Activated naive CD4-positive, alpha-beta T cell treated with anti-CD3 and anti-CD28 coated beads, Interleukin-2, amount 10 ng/mL, durations not matched to agents 7 days and 5 days (primary cell): Measurements from ENCODE around the gene NAT8.
"Not testable (repeated sequence)": the region's sequence is repeated elsewhere in the genome, so short reads cannot be mapped to it uniquely, and the experiment has no call there.

ENCODE experiments used
- CTCF ChIA-PET: fragments of 350-600 bp; sonication (Branson Sonifier 250); formaldehyde crosslinking; loops from one replicate; lab custom pipeline; 2021; ENCODE audit warnings: antibody characterized with exemption; lab: Charles Lee
- DNase-seq: peaks from one replicate; pipeline ENCODE4 v3.0.0-alpha.2; 2020
- H3K27ac Mint-ChIP-seq: one replicate; pipeline ENCODE4 v1.8.0; 2021; ENCODE audit warnings: mild to moderate bottlenecking, moderate library complexity, mixed read lengths
- H3K27me3 Mint-ChIP-seq: one replicate; pipeline ENCODE4 v1.8.0; 2021; ENCODE audit warnings: mild to moderate bottlenecking, mixed read lengths
- H3K36me3 Mint-ChIP-seq: one replicate; pipeline ENCODE4 v1.8.0; 2021; ENCODE audit warnings: mixed read lengths
- H3K4me1 Mint-ChIP-seq: one replicate; pipeline ENCODE4 v1.8.0; 2021; ENCODE audit warnings: mixed read lengths
- H3K4me3 Mint-ChIP-seq: one replicate; pipeline ENCODE4 v1.8.0; 2021; ENCODE audit warnings: mild to moderate bottlenecking, moderate library complexity, mixed read lengths
- H3K9me3 Mint-ChIP-seq: one replicate; pipeline ENCODE4 v1.8.0; 2021; ENCODE audit warnings: mixed read lengths

NAT8 gene

GRCh38 chr2:73614105-73614504 lies 28.1 kb downstream of the NAT8 start:
- no peaks in the 10 kb centered on the region for H3K36me3 Mint-ChIP-seq
- no peak overlapping the region for H3K27ac Mint-ChIP-seq
- CTCF ChIA-PET: interaction anchor here (1.1 kb wide), 2 partner anchors 37 to 66 kb away, joined by 3 to 5 read pairs; no protein-coding TSS in a partner anchor
- H3K9me3 Mint-ChIP-seq: no peaks in the 10 kb centered on the region
- no peak overlapping the region for H3K4me3 Mint-ChIP-seq
- no peaks in the 10 kb centered on the region for H3K27me3 Mint-ChIP-seq
- DNase-seq: no peak
- H3K4me1 Mint-ChIP-seq: peaks cover 6% of the 10 kb centered on the region

- Mint-ChIP-seq H3K9me3 (no peaks in the 10 kb centered on the region), H3K27me3 (no peaks in the 10 kb centered on the region), H3K27ac (no peak overlapping the region), H3K4me1 (peaks cover 6% of the 10 kb centered on the region), H3K36me3 (no peaks in the 10 kb centered on the region), H3K4me3 (no peak overlapping the region)
- CTCF ChIA-PET: no interaction called here
- DNase-seq: no peak
Observed at GRCh38 chr2:73611867-73612266, 30.4 kb downstream of the NAT8 start.

- Mint-ChIP-seq H3K9me3 (no peaks in the 10 kb centered on the region), H3K4me3 (no peak overlapping the region), H3K27me3 (no peaks in the 10 kb centered on the region), H3K27ac (no peak overlapping the region), H3K36me3 (no peaks in the 10 kb centered on the region), H3K4me1 (peaks cover 6% of the 10 kb centered on the region)
- CTCF ChIA-PET: no interaction called here
- DNase-seq: no peak
Observed at GRCh38 chr2:73611193-73611592, 31.0 kb downstream of the NAT8 start.

DNA sequence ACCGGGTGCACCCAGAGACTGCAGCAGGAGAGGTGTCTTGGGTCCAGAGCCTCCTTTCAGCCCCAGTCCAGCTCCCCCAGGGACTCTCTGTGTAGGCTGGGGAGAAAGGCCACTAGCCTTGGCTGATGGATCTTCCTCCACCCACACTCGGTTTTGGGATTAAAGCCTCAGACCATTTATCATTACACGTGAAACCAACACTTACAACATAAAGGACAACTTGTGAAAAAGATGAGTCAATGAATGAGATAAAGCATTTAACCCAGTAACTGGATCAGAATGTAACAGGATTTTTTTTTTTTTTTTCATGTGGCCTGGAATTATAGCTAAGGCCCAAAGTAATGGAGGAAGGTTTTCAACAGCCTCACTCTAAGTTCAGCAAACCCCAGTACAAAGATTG lies 32.1 kb downstream of the NAT8 start:
- no peak for DNase-seq
- Mint-ChIP-seq H3K4me3 (no peak overlapping the region), H3K27me3 (no peaks in the 10 kb centered on the region), H3K27ac (no peak overlapping the region), H3K4me1 (peaks cover 6% of the 10 kb centered on the region), H3K36me3 (peaks cover 4% of the 10 kb centered on the region), H3K9me3 (no peaks in the 10 kb centered on the region)
- CTCF ChIA-PET: no interaction called here

DNA sequence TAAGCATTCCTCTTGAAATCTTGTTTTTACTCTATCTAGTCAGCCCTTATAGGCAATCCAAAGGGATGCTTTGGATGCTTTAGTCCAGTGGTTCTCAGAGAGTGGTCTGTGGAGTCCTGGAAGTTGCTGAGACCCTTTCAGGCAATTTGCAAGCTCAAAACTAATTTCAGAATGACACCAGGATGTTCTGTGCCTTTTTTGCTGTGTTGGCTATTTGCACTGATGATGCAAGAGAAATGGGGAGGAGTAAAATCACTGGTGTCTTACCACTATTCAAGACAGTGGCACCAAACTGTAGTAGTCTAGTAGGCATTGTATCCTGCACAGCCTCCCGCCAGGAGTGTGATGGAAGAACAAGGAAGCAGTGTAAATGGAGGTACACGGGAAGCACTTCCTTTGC lies 37.6 kb downstream of the NAT8 start:
- H3K27me3 Mint-ChIP-seq, H3K4me3 Mint-ChIP-seq, H3K27ac Mint-ChIP-seq, H3K9me3 Mint-ChIP-seq, DNase-seq, H3K4me1 Mint-ChIP-seq, CTCF ChIA-PET: not testable (repeated sequence)
- peaks cover 14% of the 10 kb centered on the region for H3K36me3 Mint-ChIP-seq

- H3K36me3 Mint-ChIP-seq: peaks cover 14% of the 10 kb centered on the region
Observed at GRCh38 chr2:73603099-73603588, 39.1 kb downstream of the NAT8 start.

GRCh38 chr2:73601780-73602179 lies 40.4 kb downstream of the NAT8 start:
- no peak for DNase-seq
- Mint-ChIP-seq H3K9me3 (no peaks in the 10 kb centered on the region), H3K4me3 (no peak overlapping the region), H3K36me3 (peaks cover 14% of the 10 kb centered on the region), H3K4me1 (no peaks in the 10 kb centered on the region), H3K27ac (no peak overlapping the region), H3K27me3 (no peaks in the 10 kb centered on the region)
- CTCF ChIA-PET: no interaction called here

More at GRCh38 chr2:73603099-73603588, 39.1 kb downstream of the NAT8 start:
- H3K9me3 Mint-ChIP-seq, H3K4me3 Mint-ChIP-seq, H3K27me3 Mint-ChIP-seq, CTCF ChIA-PET, H3K4me1 Mint-ChIP-seq, H3K27ac Mint-ChIP-seq, DNase-seq: not testable (repeated sequence)

GRCh38 chr2:73594251-73594650 lies 48.0 kb downstream of the NAT8 start:
- Mint-ChIP-seq H3K4me1 (no peaks in the 10 kb centered on the region), H3K4me3 (no peak overlapping the region), H3K36me3 (peaks cover 3% of the 10 kb centered on the region), H3K27ac (no peak overlapping the region), H3K27me3 (no peaks in the 10 kb centered on the region), H3K9me3 (no peaks in the 10 kb centered on the region)
- no peak for DNase-seq
- CTCF ChIA-PET: no interaction called here

DNA sequence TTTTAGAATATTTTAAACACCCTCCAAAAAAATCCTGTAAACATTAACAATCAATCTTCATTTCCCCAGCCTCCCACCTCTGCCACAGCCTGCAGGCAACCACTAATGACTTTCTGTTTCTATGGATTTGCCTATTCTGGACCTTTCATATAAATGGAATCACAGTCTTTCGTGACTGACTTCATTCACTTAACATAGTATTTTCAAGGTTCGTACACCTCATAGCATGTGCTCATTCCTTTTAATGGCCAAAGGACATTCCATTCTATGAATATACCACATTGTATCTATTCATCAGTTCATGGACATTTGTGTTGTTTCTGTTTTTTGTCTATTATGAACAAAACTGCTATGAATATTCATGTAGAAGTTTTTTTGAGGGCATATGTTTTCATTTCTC lies 48.5 kb downstream of the NAT8 start:
- Mint-ChIP-seq H3K27me3 (no peaks in the 10 kb centered on the region), H3K4me1 (no peaks in the 10 kb centered on the region), H3K27ac (no peak overlapping the region), H3K36me3 (peaks cover 3% of the 10 kb centered on the region), H3K9me3 (no peaks in the 10 kb centered on the region), H3K4me3 (no peak overlapping the region)
- DNase-seq: no peak
- CTCF ChIA-PET: no interaction called here
